Activated CD4-positive, alpha-beta T cell treated with anti-CD3 and anti-CD28 coated beads, Interleukin-2, amount 50 U/mL, for 1 hour (primary cell): ENCODE measurements around the gene BCL2L13.
"Not testable (repeated sequence)": the region's sequence is repeated elsewhere in the genome, so short reads cannot be mapped to it uniquely, and the experiment has no call there.

Experiments
- DNase-seq: peaks from one replicate; pipeline ENCODE4 v3.0.0-alpha.2; 2020

The BCL2L13 gene

GRCh38 chr22:17729561-17729960 lies 91.0 kb downstream of the BCL2L13 start:
- no peak for DNase-seq

GRCh38 chr22:17732251-17732854 lies 93.8 kb downstream of the BCL2L13 start:
- no peak for DNase-seq

DNA sequence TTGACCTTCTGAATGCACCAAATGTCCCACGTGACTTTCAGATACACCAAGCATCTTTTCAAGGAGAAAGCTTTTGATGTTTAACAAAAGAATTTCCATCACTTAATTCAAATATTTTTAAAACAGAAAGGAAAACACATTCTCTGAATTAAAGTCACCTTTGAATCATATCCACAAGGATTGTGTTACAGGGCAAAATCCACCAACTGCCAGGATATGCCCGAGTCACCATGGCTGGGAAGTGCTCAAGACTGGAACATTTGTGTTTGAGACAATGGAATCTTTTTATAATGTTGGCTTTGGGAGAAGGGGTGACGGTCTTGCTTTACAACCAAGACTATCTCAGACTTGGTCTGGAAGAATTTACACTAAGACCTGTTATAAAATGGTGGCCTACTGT lies 94.9 kb downstream of the BCL2L13 start:
- DNase-seq = no peak

- no peak for DNase-seq
Observed at GRCh38 chr22:17734187-17734586, 95.6 kb downstream of the BCL2L13 start.

GRCh38 chr22:17738386-17739128 lies 100.0 kb downstream of the BCL2L13 start:
- no peak for DNase-seq

- no peak for DNase-seq
Observed at GRCh38 chr22:17739196-17739975, 100.8 kb downstream of the BCL2L13 start.

DNA sequence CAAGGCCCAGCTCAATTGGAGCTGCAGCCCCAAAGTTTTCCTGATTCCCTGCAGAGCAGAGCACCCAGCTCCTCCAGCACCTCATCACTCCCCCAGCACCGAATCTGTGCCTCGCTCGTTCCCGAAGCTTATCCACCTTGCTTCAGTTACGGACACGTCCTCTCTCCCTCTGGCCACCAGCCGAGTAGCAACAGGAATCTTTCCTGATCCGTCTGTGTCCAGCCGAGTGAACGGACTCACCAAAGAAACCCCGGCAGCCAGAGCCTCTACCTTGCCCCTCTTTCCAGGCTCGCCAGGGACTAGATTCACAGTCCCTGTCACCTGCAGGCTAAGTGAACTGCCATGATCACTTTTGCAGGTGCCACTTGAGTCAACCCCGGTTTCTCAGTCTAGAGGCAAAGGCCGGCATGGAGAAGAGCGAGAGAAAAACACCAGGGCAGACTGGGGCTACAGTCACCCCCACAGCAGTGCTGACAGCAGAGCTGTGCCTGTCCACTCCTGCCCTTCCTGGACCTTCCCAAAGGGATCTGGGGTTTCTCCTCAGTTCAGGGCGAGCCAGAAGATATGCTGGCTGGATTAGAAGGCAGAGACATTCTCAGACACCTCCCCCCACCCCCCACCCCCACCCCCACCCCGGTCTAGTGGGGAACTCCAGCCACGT lies 103.4 kb downstream of the BCL2L13 start:
- no peak for DNase-seq

GRCh38 chr22:17742527-17742902 lies 104.0 kb downstream of the BCL2L13 start:
- DNase-seq = peak; percentile 66

DNA sequence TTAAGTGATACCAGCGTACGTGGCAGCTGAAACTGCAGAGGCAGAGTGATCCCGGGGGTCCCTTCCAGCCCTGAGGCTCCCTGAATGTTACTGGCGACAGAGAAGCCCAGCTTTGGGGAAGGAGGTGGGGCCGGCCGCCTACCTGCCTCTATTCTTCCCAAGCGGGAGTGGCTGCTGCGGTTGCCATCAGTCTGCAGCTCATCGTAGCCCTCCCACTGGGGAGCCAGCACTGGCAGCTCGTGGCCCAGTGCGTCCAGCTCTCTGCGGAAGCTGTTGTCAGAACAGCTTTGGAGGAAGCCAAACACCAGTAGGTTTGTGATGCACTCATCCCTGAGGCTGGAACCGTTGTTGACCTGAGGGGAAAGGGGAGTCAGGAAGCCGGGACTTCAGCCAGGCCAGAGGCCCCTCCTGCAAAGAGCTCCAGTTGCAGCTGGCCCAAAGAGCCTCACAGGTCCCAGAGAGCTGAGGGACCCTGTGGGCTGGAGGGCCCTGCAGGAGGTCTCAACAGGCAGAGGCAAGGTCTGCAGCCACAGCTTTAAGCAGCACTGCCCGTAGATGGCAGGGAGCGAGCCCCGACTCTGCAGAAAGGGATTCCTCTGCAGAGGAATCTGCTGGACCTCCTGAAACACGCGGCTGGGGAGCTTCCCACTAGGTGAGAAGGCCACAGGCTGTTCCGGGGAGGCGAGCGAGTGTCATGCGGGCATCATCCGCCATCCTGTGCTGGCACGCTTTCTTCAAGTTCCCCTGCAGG lies 105.3 kb downstream of the BCL2L13 start:
- no peak for DNase-seq

- no peak for DNase-seq
Observed at GRCh38 chr22:17744430-17744829, 105.9 kb downstream of the BCL2L13 start.

DNA sequence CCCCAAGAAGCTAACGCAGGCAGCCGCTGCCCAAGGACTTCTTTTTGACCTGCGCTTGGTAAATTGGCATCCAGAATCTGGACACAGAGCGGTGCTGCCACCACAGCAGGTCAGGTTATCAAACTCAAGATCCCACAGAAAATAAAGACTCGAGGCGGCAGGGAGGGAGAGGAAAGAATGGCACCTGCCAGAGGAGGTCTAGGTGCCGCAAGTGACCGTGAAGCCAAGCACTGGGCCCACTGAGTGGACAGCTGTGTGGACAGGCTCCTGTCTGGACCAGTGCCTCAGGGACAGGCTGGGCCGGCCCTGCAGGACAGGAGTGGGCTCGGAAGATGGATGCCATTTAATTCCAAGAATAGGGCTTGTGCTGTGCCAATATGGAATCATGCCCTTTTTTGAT lies 108.4 kb downstream of the BCL2L13 start:
- DNase-seq = no peak

DNA sequence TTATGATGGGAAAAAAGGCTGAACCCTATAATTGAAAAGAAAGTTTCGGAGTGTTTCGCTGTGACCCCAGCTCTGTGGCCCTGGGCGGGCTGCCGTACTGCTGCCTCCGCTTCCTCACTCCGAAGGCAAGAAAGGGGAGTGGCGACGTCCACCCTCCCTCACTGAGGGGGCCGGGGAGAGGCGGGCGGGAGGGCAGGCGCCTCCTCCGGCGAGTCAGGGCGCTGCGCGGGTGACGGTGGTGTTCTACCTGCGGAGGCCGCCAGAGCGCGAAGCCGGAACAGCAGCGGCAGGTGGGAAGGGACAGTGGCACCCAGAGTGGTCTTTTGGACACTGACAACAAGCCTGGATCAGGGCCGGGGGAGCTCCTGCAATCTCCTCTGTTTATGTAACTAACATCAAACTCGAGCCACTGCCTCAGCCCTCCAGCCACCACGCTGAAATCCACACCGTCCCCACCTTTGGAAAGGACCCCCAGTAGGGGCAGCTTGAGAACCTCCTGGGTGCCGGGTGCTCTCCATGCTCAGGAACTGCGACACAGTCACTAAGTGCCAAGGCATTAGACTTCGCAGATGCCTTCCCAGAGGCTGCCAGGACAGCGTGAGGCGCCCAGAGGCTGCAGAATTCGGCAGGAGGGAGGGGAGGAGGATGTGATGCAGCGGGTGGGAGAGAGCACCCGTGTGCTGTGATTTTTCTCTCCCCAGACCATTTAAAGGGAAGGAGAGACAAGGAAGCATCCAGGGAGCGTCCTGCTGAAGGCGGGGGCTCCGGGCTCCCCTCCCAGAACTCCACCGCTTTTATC lies 110.2 kb downstream of the BCL2L13 start:
- no peak for DNase-seq

- DNase-seq = no peak
Observed at GRCh38 chr22:17749605-17750395, 111.2 kb downstream of the BCL2L13 start.

GRCh38 chr22:17751596-17751995 lies 113.0 kb downstream of the BCL2L13 start:
- DNase-seq = no peak

- DNase-seq = no peak
Observed at GRCh38 chr22:17753401-17753989, 114.9 kb downstream of the BCL2L13 start.

GRCh38 chr22:17754233-17754925 lies 115.8 kb downstream of the BCL2L13 start:
- DNase-seq = peak; percentile 37

GRCh38 chr22:17761138-17761488 lies 122.6 kb downstream of the BCL2L13 start:
- DNase-seq = no peak

- DNase-seq = not testable (repeated sequence)
Observed at GRCh38 chr22:17763442-17763841, 124.9 kb downstream of the BCL2L13 start.

DNA sequence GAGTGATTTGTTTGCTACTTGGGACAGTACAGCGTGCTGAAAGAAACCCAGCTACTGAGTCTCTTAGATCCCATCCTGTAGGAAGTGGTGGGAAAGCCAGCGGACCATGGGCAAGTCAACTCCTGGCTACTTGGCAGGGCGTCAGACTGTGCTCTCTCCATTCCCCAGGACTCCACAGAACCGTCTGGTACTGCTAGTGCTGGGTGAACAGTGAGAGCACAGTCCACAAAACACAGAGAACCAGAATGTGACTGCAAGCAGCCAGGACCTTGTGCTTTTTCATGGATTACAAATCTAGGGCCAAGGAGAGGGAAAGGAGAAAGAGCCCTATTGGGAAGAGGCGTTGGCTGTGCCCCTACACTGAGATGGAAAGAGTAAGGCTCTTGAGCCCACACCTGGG lies 125.5 kb downstream of the BCL2L13 start:
- no peak for DNase-seq

DNA sequence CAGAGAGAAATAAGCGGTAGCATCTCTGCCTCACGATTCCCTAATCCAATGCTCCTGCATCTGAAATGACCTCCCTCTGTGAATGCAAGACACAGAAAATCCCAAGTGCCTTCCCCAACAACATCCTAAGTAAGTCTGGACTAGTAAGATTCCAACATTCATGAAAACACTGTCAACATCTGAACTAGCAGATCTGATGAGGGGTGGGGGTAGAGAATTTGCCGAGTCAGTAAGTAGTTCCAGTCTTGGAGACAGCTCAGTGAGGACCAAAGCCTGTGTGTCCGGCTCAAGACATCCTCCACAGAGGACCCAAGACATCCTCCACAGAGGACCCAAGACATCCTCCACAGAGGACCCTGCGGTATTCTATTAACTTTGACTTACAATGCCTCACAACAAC lies 126.3 kb downstream of the BCL2L13 start:
- DNase-seq = not testable (repeated sequence)
